Endothelial cell of hepatic sinusoid (primary cell): ENCODE data around the gene MYT1.
"Not testable (repeated sequence)": the region's sequence is repeated elsewhere in the genome, so short reads cannot be mapped to it uniquely, and the experiment has no call there.

Experiments used
- in situ Hi-C: cut with HindIII; loops from 2 replicates; pipeline ENCODE4 v1.10.0; 2017; ENCODE audit warnings: low sequenced_read_pairs

The MYT1 gene

DNA sequence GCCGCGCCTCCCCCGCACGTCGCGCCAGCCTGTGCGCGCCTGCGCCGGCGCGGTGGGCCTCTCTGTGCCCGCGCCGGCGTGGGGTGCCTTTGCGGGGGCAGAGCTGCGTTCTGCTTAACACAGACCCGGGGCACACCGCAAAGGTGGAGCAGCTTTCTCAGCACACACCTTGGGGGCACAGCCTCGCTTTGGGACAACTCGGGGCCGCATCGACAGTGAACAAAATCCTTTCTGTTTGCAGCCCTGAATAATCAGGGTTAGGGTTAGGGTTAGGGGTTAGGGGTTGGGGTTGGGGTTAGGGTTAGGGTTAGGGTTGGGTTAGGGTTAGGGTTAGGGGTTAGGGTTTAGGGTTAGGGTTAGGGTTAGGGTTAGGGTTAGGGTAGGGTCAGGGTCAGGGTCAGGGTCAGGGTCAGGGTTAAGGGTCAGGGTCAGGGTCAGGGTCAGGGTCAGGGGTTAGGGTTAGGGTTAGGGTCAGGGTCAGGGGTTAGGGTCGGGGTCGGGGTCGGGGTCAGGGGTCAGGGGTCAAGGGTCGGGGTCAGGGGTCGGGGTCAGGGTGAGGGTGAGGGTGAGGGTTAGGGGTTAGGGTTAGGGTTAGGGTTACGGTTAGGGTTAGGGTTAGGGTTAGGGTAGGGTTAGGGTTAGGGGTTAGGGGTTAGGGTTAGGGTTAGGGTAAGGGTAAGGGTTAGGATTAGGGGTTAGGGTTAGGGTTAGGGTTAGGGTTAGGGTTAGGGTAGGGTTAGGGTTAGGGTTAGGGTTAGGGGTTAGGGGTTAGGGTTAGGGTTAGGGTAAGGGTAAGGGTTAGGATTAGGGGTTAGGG, 122.4 kb downstream of the MYT1 start:
- in situ Hi-C loops, result not testable (repeated sequence)

DNA sequence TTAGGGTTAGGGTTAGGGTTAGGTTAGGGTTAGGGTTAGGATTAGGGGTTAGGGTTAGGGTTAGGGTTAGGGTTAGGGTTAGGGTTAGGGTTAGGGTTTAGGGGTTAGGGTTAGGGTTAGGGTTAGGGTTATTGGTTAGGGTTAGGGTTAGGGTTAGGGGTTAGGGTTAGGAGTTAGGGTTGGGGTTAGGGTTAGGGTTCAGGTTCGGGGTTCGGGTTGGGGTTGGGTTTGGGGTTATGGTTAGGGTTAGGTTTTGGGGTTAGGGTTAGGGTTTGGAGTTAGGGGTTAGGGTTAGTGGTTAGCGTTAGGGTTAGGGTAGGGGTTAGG, 123.0 kb downstream of the MYT1 start:
- in situ Hi-C loops, result not testable (repeated sequence)
